Mesodermal cell (in vitro differentiated cells): ENCODE results near the gene CACNA1C.

Source experiments
- H3K27ac ChIP-seq: 2 replicates; pipeline ENCODE4 v1.7.0; 2013; ENCODE audit warnings: mild to moderate bottlenecking, low read depth, low read length, moderate library complexity; ENCODE audit not compliant: severe bottlenecking
- H3K36me3 ChIP-seq: 2 replicates; pipeline ENCODE4 v1.7.1; 2013; ENCODE audit warnings: mild to moderate bottlenecking, low read length, moderate library complexity; ENCODE audit not compliant: control insufficient read depth, insufficient read depth
- H3K4me1 ChIP-seq: one replicate; pipeline ENCODE4 v1.7.1; 2013; ENCODE audit warnings: mild to moderate bottlenecking, low read length; ENCODE audit not compliant: insufficient read depth, control insufficient read depth, poor library complexity, severe bottlenecking
- H3K4me3 ChIP-seq: 2 replicates; pipeline ENCODE4 v1.7.0; 2013; ENCODE audit warnings: low read length, control low read depth, mild to moderate bottlenecking; ENCODE audit not compliant: insufficient read depth, poor library complexity, severe bottlenecking; ENCODE audit errors: extremely low read depth
- H3K9me3 ChIP-seq: 2 replicates; pipeline ENCODE4 v1.7.1; 2013; ENCODE audit warnings: mild to moderate bottlenecking, low read length, moderate library complexity; ENCODE audit not compliant: control insufficient read depth
- WGBS, 2 experiments: methylation state at CpG; one replicate each; pipeline ENCODE4 v1.1.5; 2013; ENCODE audit warnings: missing lambda C conversion rate in 2 of 2; ENCODE audit not compliant: insufficient coverage in 2 of 2; 5-methylcytosine and 5-hydroxymethylcytosine counted together

Gene CACNA1C

GRCh38 chr12:2405039-2405438 lies 352.3 kb downstream of the CACNA1C start:
- Histone ChIP-seq H3K36me3 (no peaks in the 10 kb centered on the region), H3K27ac (no peak overlapping the region), H3K4me1 (no peaks in the 10 kb centered on the region), H3K9me3 (no peaks in the 10 kb centered on the region), H3K4me3 (no peak overlapping the region)
- WGBS, 2 experiments, result 100% methylated on average over 1 of the region's 9 CpGs; no CpG with 5 or more reads in 1 of the 2 experiments

GRCh38 chr12:2406903-2407302 lies 354.1 kb downstream of the CACNA1C start:
- no peak overlapping the region for H3K27ac ChIP-seq
- whole genome bisulfite sequencing, 2 experiments, result 96 to 97% methylated on average over 8 of the region's 10 CpGs
- H3K4me1 ChIP-seq, result peaks cover 6% of the 10 kb centered on the region
- no peaks in the 10 kb centered on the region for H3K36me3 ChIP-seq
- H3K9me3 ChIP-seq, result no peaks in the 10 kb centered on the region
- H3K4me3 ChIP-seq, result no peak overlapping the region

GRCh38 chr12:2408262-2408661 lies 355.5 kb downstream of the CACNA1C start:
- Histone ChIP-seq H3K4me1 (peaks cover 9% of the 10 kb centered on the region), H3K27ac (no peak overlapping the region), H3K9me3 (no peaks in the 10 kb centered on the region), H3K4me3 (no peak overlapping the region), H3K36me3 (no peaks in the 10 kb centered on the region)
- 83% methylated on average over 1 of the region's 3 CpGs; no CpG with 5 or more reads in 1 of the 2 experiments for WGBS, 2 experiments

- Histone ChIP-seq H3K4me3 (no peak overlapping the region), H3K27ac (no peak overlapping the region), H3K4me1 (peaks cover 9% of the 10 kb centered on the region), H3K9me3 (no peaks in the 10 kb centered on the region), H3K36me3 (no peaks in the 10 kb centered on the region)
- WGBS, 2 experiments, result 83% methylated on average over 14 of the region's 21 CpGs
These were observed 357.0 kb downstream of the CACNA1C start for GRCh38 chr12:2409656-2410265.

GRCh38 chr12:2410496-2410895 lies 357.7 kb downstream of the CACNA1C start:
- 92 to 93% methylated on average over 8 to 9 of the region's 10 CpGs for WGBS, 2 experiments
- peaks cover 9% of the 10 kb centered on the region for H3K4me1 ChIP-seq
- no peaks in the 10 kb centered on the region for H3K36me3 ChIP-seq
- no peak overlapping the region for H3K27ac ChIP-seq
- H3K4me3 ChIP-seq, result no peak overlapping the region
- no peaks in the 10 kb centered on the region for H3K9me3 ChIP-seq

- Histone ChIP-seq H3K27ac (no peak overlapping the region), H3K4me1 (peaks cover 9% of the 10 kb centered on the region), H3K4me3 (no peak overlapping the region), H3K36me3 (no peaks in the 10 kb centered on the region), H3K9me3 (no peaks in the 10 kb centered on the region)
- WGBS, 2 experiments, result 85 to 96% methylated on average over 3 to 5 of the region's 7 CpGs
These were observed 358.2 kb downstream of the CACNA1C start for GRCh38 chr12:2411011-2411410.

- no peak overlapping the region for H3K4me3 ChIP-seq
- 78 to 82% methylated on average over 8 to 10 of the region's 12 CpGs for WGBS, 2 experiments
- H3K9me3 ChIP-seq, result no peaks in the 10 kb centered on the region
- H3K36me3 ChIP-seq, result no peaks in the 10 kb centered on the region
- H3K27ac ChIP-seq, result no peak overlapping the region
- peaks cover 9% of the 10 kb centered on the region for H3K4me1 ChIP-seq
These were observed 359.0 kb downstream of the CACNA1C start for GRCh38 chr12:2411616-2412304.

- Histone ChIP-seq H3K4me1 (peaks cover 9% of the 10 kb centered on the region), H3K27ac (no peak overlapping the region), H3K36me3 (no peaks in the 10 kb centered on the region), H3K4me3 (no peak overlapping the region), H3K9me3 (no peaks in the 10 kb centered on the region)
- whole genome bisulfite sequencing, 2 experiments, result 46 to 71% methylated on average over 8 of the region's 9 CpGs
These were observed 359.5 kb downstream of the CACNA1C start for GRCh38 chr12:2412305-2412643.

GRCh38 chr12:2413301-2413700 lies 360.5 kb downstream of the CACNA1C start:
- no peaks in the 10 kb centered on the region for H3K36me3 ChIP-seq
- H3K27ac ChIP-seq, result no peak overlapping the region
- no peak overlapping the region for H3K4me3 ChIP-seq
- H3K4me1 ChIP-seq, result peaks cover 9% of the 10 kb centered on the region
- 89 to 98% methylated on average over 7 to 8 of the region's 8 CpGs for WGBS, 2 experiments
- H3K9me3 ChIP-seq, result no peaks in the 10 kb centered on the region

- Histone ChIP-seq H3K36me3 (no peaks in the 10 kb centered on the region), H3K4me3 (no peak overlapping the region), H3K4me1 (peaks cover 9% of the 10 kb centered on the region), H3K27ac (no peak overlapping the region), H3K9me3 (no peaks in the 10 kb centered on the region)
- WGBS, 2 experiments, result 81 to 86% methylated on average over 12 of the region's 13 CpGs
These were observed 361.4 kb downstream of the CACNA1C start for GRCh38 chr12:2413999-2414792.
